GM10847 (cell line): ENCODE results near the gene CCT6B.
A peak's percentile ranks its signal among the peaks of the same experiment; 100 is the strongest.

Experiments
- POLR2A ChIP-seq: IDR thresholded peaks from 2 replicates; pipeline ENCODE4 v1.6.1; 2011; ENCODE audit not compliant: insufficient read length; ENCODE audit errors: extremely low read depth

The CCT6B gene

DNA sequence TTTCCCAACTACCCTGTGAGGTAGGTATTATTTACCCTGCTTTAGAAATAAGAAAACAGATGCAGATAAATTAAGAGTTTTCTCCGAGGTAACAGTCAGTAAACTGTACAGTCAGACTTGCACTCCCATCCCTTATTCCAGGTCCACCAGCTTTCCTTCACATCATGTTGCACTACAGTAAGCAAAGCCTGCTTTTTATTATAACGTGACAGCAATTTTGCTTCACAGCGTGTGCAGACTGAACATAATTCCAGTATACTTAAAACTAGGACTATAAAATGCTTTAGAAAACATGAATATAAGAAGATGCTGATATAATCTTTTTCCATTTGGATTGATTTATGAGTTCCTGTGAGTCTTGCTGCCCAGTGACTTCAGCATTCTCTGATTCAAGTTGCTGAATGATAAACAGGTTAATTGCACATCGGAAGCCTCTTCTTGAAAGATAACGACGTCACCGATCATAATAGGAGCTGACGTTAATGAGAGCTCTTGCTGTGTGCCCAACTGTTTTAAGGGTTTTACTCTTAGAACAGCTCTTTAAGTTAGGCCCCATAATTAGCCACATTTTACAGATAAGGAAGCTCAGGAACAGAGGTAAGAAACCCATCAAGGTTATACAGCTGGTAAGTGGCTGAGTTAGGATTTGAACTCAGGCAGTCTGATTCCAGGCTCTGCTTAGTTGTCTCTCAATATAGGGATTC is 20.4 kb upstream of the CCT6B start:
- TF ChIP-seq POLR2A, result no peak

DNA sequence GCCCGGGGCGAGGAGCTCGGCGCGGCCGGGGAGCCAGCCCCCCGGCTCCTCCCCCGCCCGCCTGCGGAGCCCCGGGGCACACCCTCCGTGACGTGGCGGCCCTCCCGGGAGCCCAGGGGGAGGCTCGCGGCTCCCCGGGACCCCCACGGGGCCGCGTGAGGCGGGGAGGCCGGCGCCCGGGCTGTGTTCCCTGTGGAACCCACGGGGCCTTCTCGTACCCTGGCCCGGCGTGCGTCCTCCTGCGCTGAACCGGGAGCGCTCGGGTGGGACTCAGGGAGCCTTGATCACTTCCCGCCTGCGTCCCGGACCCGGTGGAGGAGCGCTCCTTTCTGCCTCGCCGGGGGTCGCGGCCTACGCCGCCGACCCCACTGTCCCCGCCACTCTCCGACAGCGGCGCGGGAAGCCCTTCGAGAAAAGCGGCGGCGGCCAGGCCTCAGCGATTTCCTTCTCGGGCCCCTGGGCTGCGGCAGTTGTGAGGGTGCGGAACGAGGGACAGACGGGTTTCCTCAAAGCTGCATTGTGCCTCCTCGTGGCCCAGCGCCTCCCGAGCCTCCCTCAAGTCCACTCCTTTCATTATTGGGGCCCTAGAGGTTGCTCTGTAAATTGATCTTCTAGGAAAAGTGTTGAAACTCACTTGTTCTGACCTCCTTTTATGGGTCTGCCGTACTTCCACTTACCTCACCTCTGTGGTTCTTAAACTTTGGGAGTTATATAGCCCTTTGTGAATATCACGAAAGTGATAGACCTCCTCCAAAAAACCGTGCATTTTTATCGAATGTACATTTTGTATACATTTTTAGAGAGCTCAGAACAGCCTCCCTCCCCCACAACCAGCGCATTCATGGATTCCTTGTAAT is 19.6 kb upstream of the CCT6B start:
- peak; percentile 26 for TF ChIP-seq POLR2A

DNA sequence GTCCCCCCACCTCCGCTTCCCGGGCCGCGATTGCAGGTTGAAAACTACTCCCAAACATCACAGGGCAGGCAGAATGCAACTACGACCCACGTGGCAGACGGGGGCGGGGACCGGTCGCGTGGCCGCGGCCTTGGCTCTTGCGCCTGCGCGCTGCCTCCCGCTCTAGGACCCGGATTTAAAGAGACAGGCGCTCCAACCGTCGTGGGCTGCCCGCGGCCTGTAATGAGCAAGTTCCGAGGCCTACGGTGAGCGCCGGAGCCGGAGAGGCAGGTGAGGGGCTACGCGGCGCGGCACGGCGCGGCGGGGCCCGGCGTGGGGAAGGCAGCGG is 19.1 kb upstream of the CCT6B start, which contains the start of gene LIG3:
Gene LIG3, plus strand, starts transcription at position 160 of the 328 bp plus-strand sequence. CDS start 2,494 bp downstream, outside the sequence.
- peak; percentile 59 for TF ChIP-seq POLR2A

DNA sequence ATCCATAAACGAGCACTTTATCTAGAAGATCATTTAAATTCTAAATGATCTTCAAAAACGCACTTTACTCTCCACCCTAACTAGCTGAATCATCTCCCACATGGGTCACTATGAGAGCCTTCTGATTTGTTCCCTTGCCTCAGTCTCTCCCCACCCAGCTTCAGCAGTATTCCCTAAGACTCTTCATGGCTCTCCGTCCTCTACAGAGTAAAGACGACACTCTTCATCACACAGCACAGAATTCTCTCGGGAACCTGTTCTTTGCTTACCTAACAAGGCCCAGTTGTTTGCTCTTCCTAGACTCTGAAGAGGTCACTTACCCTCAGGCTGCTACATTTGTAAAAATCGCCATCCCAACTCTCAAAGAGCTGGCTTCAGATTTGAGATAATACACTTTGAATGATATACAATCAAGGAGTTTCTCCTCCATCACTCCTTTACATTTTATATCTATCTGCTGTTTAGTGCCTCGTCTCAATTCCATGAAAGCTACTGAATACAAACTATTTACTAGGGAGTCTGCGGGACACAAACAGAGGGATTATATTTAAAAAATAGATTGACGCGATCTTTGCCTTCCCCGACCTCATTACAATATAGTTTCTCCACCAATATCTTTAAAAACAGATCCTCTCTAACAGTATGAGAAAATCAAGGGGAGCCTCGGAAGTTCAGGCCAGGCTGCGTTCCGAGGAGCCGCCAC is 18.5 kb upstream of the CCT6B start:
- TF ChIP-seq POLR2A, result no peak

DNA sequence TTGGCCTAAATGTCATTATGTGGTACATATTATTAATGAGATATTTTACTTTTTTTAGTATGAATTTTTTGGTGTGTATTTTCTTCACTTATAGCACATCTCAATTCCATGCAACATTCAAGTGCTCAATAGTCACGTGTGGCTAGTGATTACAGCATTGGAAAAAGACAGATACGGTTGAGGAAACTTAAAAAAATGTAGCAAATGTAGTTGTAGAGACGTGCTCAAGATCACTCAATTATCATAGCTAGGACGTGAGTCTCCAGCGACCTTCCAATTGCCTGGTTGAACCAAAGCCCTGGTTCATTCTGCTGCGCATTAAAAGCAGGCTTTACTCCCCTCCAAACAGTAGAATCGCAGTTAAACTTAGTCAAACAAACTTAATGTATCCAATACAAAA is 17.9 kb upstream of the CCT6B start:
- no peak for TF ChIP-seq POLR2A

DNA sequence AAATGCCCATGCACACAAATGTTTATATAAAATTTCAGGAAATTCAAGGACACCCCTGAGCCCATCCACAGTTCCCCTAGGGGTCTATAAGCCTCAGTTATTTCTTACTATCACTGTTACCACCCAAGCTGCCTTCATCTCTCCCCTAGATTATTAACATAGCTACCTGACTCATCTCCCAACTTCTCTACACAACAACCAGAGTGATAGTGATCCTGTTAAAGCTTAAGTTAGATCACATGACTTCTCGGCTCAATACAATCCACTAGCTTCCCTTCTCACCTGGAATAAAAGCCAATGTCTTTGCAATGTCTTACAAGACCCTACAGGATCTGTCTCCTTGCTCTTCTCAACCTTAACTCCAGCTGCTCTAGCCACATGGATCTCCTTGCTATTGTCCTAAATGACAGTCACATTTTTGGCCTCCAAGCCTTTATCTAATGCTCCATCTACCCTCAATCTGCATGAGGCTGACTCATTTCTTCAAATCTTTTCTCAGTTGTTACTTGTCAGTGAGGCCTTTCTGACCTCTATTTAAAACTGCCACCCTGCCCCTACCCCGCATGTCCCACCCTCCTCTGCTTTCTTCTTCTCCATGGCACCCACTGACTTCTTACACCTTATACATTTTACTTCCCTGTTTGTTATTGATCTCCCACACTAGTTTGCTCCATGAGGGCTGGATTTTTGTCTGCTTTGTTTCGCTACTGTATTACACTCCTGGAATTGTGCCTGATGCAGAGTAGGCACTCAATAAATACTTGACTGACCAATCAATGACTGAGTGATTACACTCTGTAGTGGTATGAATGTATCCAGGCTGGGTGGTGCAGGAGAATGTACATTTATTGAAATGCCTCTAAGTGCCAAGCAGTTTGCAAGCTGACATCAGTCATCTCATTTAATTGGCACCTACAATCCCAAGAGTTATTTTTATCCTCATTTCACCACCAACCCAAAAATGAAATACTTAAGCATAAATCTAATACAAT is 13.8 kb upstream of the CCT6B start:
- no peak for TF ChIP-seq POLR2A

DNA sequence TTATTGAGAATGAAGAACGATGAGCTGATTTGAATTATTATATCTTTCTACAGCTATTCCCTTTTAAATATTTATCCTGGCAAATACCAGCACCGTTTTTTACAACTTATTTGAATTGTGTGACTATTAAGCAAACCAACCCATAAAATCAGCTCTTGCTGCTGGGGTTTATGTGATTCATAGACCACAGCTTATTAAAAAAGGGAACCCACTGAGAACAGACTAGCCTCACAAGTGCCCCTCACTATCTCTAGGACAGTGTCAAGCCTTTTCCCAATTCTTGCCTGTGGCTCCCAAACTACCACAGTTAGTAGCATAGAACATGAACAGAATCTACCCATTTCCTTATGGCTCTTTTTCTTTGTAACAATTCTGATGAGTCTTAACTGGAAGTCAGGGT is 12.9 kb upstream of the CCT6B start:
- TF ChIP-seq POLR2A, result no peak

DNA sequence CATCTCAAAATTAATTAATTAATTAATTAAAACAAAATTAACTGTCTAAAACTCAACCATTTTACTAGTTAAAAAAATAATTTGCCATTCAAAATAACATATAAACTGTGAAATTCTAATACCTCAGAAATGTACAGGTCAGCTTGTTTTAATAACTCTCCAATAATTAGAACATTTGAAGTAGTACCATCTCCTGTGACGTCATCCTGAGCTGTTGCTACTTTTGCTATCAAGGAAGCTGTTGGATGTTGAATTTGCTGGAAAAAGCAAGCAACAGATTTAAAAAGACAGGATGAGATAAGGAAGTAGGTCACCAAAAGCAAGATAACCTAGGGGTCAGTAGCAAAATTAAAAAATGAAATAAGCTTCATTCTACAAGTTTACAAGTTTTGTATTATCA is 2.8 kb downstream of the CCT6B start:
- no peak for TF ChIP-seq POLR2A

DNA sequence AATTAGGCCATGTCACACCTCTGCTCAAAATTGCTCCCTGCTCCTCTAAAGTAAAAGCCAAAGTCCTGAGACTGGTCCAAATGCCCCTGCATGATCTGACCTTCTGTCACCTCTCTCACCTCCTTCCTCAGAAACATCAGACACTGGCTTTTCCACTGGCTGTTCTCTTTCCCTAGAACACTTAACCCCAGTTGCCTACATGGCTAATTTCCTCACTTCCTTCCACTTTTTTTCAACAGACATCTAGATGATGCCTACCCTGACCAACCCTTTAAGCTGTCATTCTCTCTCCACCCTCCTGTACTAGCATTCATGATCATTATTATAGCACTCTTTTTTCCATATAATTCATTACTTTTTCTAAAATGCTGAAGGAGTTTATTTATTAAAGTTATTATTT is 31.0 kb downstream of the CCT6B start:
- TF ChIP-seq POLR2A, result no peak

DNA sequence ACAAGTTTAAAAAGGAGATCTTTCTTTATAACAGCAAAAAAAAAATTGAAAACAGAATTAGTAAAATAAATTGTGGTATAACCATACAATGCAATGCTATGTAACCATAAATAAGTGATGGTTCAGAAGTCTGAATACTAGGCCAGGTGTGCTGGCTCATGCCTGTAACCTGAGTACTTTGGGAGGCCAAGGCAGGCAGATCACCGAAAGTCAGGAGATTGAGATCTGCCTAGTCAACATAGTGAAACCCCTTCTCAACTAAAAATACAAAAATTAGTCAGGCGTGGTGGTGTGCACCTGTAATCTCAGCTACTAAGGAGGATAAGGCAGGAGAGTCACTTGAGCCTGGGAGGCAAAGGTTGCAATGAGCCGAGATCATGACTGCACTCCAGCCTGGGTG is 34.6 kb downstream of the CCT6B start:
- no peak for TF ChIP-seq POLR2A

DNA sequence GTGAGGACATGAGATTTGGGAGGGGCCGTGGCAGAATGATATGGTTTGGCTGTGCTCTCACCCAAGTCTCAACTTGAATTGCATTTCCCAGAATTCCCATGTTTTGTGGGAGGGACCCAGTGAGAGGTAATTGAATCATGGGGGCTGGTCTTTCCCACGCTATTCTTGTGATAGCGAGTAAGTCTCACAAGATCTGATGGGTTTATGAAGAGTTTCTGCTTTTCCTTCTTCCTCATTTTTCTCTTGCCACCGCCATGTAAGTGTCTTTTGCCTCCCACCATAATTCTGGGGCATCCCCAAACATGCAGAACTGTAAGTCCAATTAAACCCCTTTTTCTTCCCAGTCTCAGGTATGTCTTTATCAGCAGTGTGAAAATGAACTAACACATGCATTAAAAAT is 40.6 kb downstream of the CCT6B start:
- TF ChIP-seq POLR2A, result no peak

DNA sequence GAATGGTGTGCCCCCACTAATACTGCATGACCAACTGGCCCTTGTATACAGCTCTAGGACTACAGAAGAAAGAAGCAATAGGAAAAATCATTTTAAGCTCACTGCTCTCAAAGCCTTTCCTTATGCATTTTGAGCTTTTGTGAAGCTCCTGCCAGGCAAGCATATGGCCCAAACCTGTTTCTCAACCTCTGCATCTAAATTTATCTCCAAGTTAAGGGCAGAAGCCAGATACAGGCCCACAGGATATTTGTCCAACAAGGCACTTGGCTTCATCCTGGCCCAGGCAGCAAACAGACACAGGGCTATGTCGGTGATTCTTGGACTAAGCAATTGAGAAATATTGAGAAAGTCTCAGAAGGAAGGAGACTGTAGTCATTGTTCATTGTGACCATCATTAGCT is 43.9 kb downstream of the CCT6B start:
- TF ChIP-seq POLR2A, result no peak

DNA sequence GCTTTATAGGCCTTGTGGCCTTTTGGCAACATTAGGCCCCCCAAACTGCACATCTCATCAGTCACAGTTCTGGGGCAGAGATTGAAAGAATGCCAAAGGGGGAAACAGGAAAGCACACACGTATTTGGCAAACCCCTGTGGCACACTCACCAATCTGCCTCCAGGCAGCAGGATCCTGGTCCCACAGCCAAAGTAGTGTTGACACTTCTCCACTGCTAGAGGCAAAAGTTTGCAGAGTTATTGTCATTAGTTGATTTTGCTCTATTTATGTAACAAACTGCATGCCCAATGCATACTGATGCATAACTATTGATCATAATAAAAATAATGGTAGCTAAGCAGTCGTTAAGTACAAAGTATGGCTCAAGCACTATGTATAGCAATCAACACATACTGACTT is 45.1 kb downstream of the CCT6B start:
- no peak for TF ChIP-seq POLR2A

DNA sequence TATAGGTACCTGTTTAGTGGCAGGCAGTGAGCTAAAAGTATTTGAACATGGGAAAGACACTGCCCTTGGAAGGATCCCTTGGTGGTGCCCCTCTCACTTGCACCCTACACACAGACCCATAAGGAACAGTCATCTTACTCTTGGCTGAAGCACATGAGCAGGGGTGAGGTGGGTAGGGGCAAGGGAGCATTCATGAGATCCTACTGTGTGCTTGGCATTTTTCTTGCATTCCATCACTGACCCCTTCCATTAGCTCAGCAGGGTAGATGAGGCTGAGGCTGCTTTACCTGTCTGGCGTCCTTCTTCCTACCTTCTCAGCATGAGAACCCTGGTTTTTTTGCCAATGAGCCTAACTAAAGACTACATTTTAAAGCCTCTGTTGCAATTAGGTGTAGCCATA is 48.3 kb downstream of the CCT6B start:
- no peak for TF ChIP-seq POLR2A

DNA sequence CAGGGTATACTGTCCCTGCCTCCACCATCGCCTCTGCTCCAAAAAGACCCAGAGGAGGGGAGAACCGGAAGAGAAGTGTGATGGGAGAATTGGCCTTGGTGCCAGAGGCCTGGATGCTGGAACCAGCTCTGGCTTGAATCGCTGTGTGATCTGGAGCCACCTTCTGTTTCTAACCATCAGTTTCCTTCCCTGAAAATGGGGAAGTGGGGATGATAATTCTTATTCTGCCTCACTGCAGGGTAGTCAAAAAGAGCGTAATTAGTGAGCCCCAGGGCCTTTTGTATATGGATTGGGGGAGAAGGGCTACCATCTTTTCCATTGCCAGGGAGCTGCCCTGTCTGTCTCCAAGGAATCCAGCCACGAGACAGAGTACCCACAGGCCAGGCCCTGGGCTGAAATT is 52.2 kb downstream of the CCT6B start:
- no peak for TF ChIP-seq POLR2A
